ENCODE data around the gene LIMD2.
A peak's percentile ranks its signal among the peaks of the same experiment; 100 is the strongest.
"Not testable (repeated sequence)": the region's sequence is repeated elsewhere in the genome, so short reads cannot be mapped to it uniquely, and the experiment has no call there.

Gene LIMD2

DNA sequence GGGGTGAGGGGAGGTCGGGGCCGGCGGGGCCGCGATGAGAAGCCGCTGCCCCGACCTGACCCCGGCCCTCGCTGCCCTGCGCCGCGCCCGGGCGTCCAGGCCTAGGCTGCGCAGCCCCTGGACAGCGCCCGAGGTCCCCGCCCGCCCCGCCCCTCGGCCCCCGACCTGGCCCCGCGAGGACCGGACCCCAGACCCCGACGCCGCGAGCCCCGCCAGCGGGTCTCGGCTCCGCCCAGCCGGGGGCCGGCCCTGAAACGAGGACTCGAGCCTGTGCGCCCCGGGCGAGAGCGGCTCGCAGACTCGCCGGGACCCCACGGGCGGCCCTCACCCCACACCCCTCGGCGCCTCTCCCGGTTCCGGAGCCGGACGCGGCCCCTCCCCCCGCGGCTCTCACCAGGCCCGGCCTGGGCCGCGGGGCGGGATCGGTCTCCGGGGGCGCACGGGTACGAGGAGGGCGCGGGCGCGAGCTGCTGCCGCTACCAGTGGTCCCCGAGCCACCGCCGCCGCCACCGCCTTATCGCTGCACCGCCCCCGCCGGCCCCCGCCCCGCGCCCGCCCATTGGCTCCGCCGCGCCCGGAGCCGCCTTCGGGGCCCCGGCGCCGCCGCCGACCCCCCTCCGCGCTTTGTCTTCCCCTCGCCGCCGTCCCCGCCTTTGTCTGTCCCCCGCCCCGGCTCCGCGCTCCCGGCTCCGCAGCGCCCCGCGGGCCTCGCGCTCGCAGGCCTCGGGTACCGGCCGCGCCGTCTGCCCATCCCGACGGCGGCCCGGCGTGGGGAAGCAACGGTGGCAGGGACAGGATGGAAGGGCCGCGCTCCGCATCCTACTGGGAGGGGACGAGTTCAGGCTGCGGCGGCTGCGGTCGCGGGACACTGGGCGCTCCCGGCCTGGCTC lies at the start of gene LIMD2:
TSS of gene LIMD2 (minus strand) at position 488 of the 890 bp plus-strand sequence. CDS start 827 bp downstream, outside the sequence.
- no peak for DNase-seq (ENCODE audit: low read depth)
- TF ChIP-seq, protein P1, sequence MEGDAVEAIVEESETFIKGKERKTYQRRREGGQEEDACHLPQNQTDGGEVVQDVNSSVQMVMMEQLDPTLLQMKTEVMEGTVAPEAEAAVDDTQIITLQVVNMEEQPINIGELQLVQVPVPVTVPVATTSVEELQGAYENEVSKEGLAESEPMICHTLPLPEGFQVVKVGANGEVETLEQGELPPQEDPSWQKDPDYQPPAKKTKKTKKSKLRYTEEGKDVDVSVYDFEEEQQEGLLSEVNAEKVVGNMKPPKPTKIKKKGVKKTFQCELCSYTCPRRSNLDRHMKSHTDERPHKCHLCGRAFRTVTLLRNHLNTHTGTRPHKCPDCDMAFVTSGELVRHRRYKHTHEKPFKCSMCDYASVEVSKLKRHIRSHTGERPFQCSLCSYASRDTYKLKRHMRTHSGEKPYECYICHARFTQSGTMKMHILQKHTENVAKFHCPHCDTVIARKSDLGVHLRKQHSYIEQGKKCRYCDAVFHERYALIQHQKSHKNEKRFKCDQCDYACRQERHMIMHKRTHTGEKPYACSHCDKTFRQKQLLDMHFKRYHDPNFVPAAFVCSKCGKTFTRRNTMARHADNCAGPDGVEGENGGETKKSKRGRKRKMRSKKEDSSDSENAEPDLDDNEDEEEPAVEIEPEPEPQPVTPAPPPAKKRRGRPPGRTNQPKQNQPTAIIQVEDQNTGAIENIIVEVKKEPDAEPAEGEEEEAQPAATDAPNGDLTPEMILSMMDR (IDR thresholded peaks at IDR 0.05; ENCODE audit: control insufficient read depth, extremely low read depth, insufficient read depth), result 0 out of 2 replicates have a peak, but pooled peaks have one; percentile 6
- H3K4me3 ChIP-seq (ENCODE audit: low read depth, low read length), result peak within 1 kb of the TSS; percentile 32

DNA sequence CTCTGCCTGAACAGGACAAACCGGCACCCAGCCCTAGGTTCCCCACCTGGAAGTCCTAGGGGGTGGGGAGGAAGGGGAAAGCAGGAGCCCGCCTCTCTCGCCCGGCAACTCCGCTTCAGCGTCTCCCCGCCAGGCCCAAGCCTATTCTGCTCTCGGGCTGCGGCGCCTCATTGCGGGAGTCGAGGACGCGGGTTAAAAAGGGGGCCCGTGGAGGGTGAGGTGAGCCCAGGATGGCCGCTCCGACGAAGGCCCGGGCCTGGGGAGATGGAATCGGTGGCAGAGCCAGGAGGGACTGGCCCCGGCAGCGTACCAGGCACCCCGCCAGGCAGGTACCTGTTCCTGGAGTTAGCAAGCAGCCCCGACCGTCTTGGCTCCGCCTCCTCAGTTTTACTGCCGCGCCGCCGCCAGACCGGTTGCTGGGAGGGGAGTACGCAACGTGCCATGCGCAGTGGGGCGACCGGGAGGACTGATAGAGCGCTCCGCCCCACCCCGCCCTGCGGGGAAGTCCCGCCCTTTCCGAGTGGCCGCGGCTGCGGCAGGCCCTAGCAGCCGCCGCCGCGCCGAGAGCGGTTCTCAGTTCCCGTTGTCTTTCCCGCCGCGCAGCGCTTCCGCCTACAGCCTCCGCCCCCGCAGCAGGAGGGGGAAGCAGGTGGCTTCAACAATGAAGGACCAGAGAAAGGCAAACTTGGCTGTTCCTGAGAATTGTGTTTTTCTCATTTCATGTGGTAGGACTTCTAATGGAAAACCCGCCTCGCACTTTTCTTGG lies 41.7 kb upstream of the LIMD2 start, which contains the start of gene STRADA:
TSS of gene STRADA (minus strand) at position 392 of the 766 bp plus-strand sequence. CDS start 13,430 bp downstream, outside the sequence.
- peak within 1 kb of the TSS; percentile 83 for H3K4me3 ChIP-seq (ENCODE audit: low read depth, low read length)
- peak; percentile 99 for DNase-seq (ENCODE audit: low read depth)
- TF ChIP-seq, protein P1 (IDR thresholded peaks at IDR 0.05; ENCODE audit: control insufficient read depth, extremely low read depth, insufficient read depth), result no peak

DNA sequence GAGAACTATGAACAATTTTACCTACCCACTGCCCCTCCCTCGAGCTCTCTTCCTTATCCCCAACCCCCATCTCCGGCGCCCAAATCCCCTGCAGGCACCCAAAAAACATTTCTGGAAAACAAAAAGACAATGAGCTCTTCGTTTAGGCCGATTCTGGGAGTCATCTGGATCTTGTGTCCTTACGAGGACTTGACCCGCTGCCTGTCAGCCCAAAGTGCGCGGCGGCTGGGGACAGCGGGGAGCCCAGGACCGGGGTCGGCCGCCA lies 41.1 kb upstream of the LIMD2 start:
- no peak for DNase-seq (ENCODE audit: low read depth)
- TF ChIP-seq, protein P1 (IDR thresholded peaks at IDR 0.05; ENCODE audit: control insufficient read depth, extremely low read depth, insufficient read depth), result no peak
- H3K4me3 ChIP-seq (ENCODE audit: low read depth, low read length), result peak overlapping the region; percentile 83

DNA sequence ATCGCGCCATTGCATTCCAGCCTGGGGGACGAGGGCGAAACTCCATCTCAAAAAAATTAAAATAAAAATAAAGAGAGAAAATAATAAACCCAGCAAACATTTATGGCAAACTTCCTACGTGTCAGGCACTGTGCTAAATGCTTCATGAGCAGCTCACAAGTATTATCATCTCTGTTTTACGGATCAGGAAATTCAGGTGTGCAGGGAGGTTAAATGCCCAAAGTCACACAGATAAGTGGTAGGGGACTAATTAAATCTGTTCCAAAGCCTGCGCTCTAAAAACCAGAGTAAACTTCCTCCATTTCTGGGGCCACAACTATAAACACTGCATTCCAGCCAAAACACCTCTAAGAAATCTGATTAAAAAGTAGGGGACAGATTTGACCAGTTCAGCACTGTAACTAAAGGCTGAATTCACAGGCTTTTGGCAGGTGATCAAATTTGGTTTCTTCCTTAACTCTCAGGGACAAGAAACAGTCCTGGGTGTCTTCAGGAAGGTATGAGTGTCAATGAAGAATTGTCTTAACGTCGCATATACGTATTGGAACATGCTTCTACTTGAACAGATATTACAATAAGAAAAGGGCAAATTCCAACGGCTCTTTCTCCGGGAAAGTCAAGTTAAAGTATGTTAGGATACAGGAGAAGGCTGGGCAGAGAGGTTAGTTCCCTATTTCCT lies 40.7 kb upstream of the LIMD2 start:
- TF ChIP-seq, protein P1 (IDR thresholded peaks at IDR 0.05; ENCODE audit: control insufficient read depth, extremely low read depth, insufficient read depth), result no peak
- no peak for DNase-seq (ENCODE audit: low read depth)
- H3K4me3 ChIP-seq (ENCODE audit: low read depth, low read length), result peak overlapping the region; percentile 83

DNA sequence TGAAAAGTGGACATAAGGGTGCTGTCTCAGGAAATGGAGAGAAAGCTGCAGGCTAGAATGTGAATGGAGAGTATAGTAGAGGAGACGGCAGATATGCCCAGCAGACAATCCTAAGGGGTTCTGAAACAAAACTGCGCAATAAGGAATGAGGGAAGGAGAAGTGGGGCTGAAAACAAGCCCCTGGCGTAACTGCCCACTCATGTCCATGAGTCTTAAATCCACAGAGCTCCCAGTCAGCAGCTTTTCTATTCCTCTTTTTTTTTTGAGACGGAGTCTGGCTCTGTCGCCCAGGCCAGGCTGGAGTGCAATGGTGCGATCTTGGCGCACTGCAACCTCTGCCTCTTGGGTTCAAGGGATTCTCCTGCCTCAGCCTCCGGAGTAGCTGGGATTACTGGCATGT lies 35.8 kb upstream of the LIMD2 start:
- TF ChIP-seq, protein P1 (IDR thresholded peaks at IDR 0.05; ENCODE audit: control insufficient read depth, extremely low read depth, insufficient read depth), result no peak
- DNase-seq (ENCODE audit: low read depth), result no peak
- H3K4me3 ChIP-seq (ENCODE audit: low read depth, low read length), result no peak overlapping the region

DNA sequence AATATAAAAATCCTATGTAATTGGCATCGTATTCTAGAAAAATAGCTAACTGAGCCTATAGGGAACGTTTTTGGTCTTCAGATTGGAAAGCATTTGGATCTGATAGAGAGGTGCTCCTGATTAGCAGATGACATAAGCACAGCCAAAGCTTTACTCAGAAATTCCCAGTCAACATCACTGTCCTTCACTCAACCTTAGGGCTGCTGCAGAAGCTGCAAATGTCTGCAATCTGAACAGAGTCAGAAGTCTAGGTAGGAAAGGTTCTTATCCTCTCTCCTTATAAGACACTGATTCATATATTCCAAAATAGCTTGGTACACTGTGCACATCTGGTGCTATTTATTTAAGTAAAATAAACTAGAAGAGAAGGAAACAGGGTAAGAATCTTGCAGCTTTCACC lies 22.5 kb upstream of the LIMD2 start:
- DNase-seq (ENCODE audit: low read depth), result no peak
- TF ChIP-seq, protein P1 (IDR thresholded peaks at IDR 0.05; ENCODE audit: control insufficient read depth, extremely low read depth, insufficient read depth), result no peak
- H3K4me3 ChIP-seq (ENCODE audit: low read depth, low read length), result no peak overlapping the region

DNA sequence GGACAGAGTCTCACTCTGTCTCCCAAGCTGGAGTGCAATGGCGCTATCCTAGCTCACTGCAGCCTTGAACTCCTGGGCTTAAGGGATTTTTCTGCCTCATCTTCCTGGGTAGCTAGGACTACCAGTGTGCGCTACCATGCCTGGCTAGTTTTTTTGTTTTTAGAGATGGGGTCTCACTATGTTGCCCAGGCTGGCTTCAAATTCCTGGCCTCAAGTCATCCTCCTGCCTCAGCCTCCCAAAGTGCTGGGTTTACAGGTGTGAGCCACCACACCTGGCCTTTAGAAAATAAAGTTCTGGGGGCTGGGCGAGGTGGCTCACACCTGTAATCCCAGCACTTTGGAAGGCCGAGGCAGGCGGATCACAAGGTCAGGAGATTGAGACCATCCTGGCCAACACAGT lies 20.3 kb upstream of the LIMD2 start:
- DNase-seq (ENCODE audit: low read depth); H3K4me3 ChIP-seq (ENCODE audit: low read depth, low read length): not testable (repeated sequence)

Data from LNCaP clone FGC (cell line).